Measurements from ENCODE around the gene COLEC12.

Gene COLEC12

DNA sequence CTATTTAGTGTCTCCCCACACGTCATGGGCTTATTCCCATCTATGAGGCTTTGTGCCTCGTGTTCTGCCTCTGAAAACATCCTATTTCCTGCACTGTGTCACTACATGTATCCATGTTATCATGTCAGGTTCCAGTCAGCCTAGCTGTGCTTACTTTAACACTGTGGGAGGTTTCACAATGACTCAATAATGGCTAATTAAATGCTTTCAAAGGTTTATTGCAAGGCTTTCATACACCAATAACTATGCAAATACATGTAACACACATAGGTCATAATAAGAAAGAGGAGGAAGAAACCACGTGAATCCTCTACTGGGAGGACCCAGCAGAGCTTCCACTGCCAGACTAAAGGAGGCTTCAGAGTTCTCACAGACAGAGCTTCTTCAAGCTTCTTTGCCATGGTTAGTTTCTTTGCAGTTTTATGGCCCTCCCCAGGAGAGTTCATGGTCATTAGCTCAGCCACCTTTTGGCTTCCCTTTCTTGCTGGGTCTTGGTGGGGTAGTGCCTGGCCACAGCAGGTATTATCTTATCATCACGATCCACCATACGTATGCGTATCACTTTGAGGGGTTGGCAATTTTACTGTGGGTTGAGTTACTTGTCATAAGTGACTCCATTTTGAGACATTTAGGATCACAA lies 5.1 kb upstream of the COLEC12 start:
- DNase-seq = no peak

DNA sequence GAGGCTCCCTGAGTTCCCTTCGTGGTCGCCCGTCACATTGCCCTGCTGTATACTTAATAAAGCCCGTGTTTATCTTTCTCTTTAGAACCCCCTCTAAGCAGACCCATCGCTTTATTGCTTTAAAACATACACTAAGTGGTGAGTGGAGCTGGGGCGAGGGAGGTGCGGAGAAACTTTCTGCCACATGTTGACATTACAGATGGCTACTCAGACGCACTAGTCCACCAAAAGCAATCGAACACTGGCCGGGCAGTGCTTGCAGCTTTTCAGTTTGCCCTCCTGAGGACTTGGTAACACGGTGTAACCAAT lies 859 bp upstream of the COLEC12 start:
- no peak for DNase-seq

DNA sequence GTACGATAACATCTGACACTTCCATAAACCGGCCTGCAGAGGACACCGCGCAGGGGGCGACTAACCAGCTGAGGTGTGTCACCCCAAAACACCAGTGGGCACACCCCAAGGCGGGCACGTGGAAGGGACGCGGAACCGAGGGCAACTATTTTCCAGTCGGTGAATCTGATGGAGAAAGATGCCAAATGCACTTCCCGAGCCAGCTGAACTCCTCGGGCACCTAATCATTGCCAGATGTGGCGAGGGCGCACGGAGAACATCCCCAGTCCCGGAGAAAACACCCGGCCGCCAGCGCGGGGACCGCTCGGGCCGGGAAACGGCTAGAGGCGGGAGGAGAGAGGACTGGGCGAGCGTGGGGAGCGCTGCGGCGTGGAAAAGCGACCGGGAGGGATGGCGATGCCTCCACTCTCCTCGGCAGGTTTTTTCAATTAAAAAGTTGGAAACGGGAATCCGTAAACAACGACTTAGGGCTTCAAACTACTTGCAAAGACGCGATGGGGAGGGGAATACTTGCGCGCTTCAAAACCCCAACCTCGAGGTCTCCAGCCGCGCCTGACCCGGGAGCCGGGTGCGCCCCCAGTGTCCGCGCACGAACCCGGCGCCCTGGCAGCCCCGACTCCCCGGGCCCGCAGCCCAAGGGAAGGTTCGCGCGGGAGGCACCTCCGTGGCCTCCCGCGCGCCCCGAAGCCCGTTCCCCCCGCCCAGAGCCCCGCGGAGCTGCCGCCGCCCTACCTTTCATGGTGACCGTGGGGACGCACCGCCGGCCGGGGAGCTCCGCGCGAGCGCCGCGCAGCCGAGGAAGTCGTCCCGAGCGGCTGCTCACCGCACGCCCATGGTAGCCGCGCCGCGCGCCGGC lies 497 bp downstream of the COLEC12 start:
- DNase-seq = no peak

- no peak for DNase-seq
Measured at GRCh38 chr18:498931-499775, 1.3 kb downstream of the COLEC12 start.

DNA sequence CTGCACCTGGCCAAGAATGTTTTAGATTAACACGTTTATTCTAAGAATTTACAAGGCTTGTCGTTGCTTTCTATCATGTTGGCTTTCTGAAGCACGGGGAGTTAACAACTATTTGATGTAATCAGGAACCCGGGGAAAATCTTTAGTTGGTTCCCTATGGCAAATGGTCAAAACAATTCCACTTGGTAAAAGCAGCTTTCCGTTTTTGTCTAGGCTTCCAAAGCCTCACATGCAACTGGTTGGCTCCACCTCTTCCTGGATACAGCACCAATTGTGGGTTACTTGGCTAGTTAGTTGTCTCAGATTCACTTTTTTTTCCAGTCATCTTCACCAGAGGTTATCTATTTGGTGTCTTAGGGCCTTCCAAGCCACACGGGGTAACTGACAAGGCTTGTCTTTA lies 2.8 kb downstream of the COLEC12 start:
- DNase-seq = no peak

DNA sequence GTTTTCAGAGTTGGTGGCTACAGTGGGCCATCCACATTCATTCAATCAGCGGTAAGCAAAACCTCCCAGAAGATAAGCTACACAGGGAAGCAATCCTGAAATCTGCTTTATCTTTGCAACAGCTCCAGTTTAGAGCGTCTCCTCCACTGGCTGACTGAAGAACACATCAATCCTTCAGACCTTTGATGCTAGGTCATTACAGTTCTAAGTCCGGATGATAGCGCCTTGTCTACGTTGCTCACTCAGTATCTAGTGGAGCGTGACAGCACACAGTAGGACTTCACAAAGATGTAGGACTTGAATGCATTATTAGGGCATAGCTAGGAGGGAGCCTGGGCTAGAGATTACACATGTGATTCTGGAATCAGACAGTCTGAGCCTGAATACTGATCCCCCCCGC lies 5.0 kb downstream of the COLEC12 start:
- DNase-seq = no peak

DNA sequence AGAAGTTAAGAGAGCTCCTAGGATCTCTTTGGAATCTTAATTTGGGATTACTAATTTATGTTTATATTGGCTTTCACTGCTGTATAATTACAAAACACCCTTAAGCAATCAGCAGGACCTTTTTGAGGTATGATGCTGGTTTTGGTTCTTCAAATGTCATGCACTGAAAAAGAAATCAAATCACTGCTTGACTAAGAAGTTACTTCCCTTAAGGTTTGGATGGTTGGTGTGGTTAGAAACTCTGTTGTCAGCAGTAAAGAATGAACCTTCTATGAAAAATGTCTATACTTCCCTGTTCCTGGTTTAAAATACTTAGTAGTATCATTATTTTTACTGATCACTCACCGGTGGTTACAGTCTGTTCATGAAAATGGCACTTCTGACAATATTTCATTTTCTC lies 5.5 kb downstream of the COLEC12 start:
- DNase-seq = no peak

DNA sequence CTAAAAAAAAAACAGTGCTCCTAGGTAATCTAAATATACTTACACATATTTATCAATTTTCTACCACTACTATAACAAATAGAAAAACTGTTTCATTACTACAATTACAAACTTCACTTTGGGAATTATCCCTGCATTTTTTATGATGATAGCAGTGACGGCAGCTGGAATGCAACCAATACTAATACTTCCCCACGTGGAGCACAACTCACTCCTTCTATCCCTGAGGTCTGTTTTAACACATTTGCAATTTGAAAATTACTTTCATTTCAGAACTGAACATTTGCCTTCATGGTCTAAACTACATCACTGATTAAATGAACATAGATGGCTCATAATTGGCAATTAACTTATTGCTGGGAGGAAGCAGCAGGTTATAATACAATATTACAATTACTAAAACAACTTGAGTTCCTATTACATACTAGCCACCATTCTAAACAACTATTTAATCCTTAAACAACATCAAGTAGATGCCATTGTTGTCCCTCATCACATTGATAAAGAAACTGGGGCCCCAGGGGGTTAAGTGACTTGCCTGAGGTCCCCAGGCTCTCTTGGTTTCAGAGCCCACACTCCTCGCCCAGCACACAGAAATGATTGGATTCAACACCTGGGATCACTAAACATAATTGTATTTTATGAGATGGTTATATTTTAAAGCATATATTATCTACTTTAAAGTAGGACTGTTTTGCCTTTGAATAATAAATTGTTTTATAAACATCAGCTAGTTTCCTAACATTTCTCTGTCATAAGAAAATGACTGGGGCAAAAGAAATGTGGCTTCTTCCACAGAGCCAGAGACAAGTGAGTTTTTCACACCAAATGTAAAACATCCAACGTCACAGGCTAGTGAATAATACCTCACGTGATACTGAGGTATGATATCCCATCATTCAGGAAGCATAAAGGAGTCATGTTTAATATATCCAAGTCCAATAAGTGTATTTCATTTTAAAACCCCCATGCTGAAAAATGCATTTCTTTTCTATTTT lies 6.2 kb downstream of the COLEC12 start:
- no peak for DNase-seq

- DNase-seq = no peak
Measured at GRCh38 chr18:492451-492850, 8.1 kb downstream of the COLEC12 start.

- no peak for DNase-seq
Measured at GRCh38 chr18:490624-491023, 9.9 kb downstream of the COLEC12 start.

DNA sequence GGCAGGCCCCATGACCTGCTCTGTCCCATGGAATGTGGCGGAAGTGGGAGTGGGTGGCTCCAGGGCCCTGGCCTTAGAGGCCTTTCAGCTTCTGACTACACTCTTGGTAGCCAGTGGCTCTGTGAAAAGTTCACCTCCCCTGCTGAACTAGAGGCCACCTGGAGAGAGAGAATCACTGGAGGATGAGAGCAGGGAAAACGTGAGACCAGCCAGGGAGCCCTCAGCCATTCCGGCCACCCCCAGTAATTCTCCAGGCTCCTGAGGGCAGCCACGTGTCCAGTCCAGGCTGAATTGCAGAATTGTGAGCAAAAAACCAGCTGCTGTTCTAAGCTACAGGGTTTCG lies 10.5 kb downstream of the COLEC12 start:
- no peak for DNase-seq

DNA sequence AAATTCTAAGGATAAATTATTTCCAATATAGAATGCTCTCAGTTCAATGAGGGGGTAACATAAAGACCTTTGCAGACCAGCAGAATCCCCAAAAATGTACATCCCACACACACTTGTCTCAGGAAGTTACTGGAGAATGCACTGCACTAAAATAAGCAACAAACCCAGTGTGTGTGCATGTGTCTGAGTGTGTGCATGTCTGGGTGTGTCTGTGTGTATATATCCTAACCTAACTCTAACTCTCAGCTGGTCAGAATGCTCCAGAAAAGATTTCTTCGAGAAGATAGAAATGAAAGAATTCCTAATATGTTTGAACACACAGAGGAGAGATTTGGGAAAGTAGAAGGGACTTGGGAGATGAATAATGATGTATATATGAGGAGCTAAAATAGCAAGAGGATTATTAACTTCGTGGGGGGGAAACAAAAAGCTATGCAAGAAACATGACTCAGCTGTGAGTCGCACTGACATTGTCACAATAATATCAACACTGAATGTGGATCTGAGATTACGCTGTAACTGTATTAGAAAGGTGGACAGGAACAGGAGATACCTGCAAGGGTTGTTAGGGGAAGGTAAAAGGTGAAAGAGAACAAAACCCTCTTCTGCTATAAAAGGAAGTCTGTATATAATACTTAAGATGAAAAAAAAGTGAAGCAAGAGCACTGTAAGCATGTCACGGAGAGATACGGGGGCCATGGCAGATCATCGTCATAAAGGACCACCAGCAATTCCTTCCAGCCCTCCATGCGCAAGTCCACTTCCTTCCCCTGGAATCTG lies 11.1 kb downstream of the COLEC12 start:
- no peak for DNase-seq

GRCh38 chr18:486929-487740 lies 13.4 kb downstream of the COLEC12 start:
- no peak for DNase-seq

GRCh38 chr18:484749-485464 lies 15.6 kb downstream of the COLEC12 start:
- no peak for DNase-seq

DNA sequence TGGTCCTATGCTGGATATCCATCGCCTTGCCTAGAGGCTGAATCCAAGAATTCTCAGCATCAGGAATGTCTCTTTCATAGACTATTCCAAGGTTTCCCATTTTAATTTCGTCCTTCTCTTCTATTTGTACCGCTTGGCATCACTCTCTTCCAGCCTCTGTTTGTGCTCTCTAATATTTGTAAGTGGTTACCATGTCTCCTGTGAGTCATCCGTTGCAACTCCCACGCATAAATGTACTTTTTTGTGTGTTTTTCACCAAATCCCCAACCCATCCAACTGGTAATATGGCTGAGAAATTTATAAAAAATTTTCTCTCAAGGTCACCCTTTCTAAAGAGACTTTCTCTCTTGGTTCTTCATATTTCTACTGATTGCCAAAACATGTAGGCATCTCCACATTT lies 21.8 kb downstream of the COLEC12 start:
- DNase-seq = no peak

DNA sequence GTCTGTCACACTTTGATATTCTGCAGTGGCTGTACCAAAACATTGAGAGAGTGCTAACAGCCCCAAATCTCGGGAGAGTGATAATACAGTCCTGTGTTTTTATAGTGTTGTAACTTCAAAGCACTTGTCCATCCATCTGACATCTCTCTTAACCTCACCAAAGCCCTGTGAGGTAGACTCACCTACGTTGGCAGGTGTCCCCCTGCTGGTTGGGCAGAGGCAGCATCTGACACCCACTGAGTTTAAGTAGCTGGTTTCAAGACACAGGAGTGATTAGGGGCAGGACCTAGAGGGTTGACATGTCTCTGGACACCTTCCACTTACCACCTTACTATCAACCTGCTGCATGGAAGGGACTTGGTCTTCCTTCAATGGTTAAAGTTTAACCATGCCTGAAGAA lies 22.9 kb downstream of the COLEC12 start:
- peak in 1 of 2 donors; percentile 12 for DNase-seq

DNA sequence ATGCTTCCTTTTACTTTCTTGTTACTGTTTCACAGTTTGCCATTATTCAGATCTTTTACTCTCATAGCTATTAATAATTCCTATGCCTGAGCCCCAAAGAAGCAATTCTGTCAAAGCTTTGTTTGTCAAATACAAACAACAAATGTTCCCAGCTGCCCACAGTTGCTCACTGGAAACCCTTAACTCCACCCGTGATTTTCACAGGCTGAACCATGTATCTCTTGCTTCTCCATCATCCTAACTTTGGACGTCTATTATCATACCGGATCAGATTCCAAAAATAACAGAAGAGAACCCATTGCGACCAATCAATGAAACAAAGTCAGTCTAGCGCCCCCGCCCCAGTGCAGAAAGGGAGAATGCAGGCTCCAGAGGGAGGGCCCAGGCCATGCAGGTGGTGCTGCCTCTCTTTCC lies 24.2 kb downstream of the COLEC12 start:
- no peak for DNase-seq

DNA sequence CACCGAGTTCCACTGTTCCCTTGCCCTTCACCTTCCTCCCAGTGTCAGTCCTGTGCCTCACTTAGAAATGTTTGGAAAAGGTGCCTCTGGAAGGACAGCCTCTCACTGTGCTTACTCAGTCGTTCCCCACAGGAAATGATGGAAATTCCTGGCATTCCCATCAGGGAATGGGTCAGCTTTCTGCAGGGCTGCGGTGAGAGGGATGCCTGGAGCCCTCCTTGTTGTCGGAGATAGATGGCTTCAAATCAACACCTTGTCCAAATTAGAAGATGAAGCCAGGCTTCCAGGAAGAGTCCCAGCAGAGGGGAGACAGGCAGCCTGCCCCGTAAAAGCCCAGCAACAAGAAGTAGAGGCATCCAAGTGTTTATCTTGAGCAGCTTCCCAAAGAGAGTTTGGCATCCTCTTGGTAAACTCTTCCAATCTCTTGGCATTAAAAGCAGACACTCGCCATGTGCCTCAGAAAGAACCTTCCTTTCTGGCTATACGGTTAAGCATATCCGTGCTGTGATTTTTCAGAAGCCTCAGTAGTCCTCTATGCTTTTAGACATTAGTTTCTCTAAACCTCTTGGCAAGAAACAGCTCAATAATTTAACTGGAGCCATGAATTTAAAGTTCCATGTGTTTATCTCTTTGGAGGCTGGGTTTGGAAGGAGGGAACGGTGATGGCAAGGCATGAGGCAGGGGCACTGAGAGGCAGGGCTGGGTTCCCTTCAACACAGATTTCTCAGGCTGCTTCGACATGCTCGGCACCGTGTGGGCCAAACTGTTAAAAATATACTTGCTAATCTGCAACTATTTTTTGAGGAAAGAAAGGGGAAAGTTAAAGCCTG lies 25.1 kb downstream of the COLEC12 start:
- DNase-seq = no peak

DNA sequence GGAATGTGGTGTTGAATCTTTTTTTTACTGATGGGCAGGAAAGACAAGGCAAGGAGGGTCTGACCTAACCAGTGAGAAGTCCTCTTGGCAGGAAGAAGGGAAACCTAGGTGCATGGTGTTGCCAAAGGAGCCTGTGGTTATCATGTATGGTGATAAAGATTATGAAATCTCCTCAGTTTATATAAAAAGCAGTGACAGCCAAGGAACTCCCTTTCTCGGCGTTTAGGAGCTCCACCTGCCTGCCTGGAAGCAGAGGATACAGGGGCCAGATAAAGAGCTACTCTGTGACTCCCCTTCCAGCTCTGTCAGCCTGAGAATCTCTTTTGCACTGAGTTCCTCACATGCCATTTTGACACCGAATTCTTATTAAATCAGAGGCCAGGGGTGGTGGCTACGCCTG lies 26.1 kb downstream of the COLEC12 start:
- no peak for DNase-seq
